HG02973 (cell line): Measurements from ENCODE around the gene NR0B1.

Experiments
- ATAC-seq: cut with Tn5 transposase; IDR thresholded peaks from one replicate; pipeline ENCODE4 v1.9.1; 2021; ENCODE audit warnings: moderate library complexity; ENCODE audit not compliant: unreplicated experiment

Gene NR0B1, protein sequence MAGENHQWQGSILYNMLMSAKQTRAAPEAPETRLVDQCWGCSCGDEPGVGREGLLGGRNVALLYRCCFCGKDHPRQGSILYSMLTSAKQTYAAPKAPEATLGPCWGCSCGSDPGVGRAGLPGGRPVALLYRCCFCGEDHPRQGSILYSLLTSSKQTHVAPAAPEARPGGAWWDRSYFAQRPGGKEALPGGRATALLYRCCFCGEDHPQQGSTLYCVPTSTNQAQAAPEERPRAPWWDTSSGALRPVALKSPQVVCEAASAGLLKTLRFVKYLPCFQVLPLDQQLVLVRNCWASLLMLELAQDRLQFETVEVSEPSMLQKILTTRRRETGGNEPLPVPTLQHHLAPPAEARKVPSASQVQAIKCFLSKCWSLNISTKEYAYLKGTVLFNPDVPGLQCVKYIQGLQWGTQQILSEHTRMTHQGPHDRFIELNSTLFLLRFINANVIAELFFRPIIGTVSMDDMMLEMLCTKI

DNA sequence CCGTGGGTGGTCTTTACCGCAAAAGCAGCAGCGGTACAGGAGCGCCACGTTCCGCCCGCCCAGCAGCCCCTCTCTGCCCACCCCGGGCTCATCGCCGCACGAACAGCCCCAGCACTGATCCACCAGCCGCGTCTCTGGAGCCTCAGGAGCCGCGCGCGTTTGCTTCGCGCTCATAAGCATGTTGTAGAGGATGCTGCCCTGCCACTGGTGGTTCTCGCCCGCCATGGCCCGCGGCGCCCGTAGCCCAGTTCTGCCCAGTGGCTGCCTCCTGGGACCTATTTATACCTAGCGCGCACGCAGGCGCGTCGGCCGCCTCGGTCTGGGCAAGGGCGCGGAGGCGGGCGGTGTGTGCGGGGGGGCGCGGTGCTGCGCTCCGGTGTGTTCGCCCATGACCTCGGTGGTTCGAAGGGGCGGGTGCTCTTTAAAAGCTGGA is at the start of gene NR0B1:
Gene NR0B1, minus strand, starts transcription at position 252 of the 433 bp plus-strand sequence. Its CDS starts 27 bp downstream, at position 225.
- ATAC-seq, result no peak

DNA sequence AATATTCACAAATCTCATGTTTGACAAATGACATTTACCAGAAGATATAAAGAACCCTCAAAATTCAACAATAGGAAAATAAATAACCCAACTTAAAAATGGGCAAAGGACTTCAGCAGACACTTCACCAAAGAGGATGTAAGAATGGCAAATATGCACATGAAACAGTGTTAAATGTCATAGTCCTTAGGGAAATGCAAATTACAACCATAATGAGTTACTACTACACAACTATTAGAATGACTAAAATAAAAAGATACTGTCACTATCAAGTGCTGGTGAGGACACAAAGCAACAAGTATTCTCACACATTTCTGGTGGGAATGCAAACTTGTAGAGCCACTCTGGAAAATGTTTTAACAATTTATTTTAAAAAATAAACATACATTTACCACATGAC is 40.8 kb upstream of the NR0B1 start:
- ATAC-seq, result no peak

DNA sequence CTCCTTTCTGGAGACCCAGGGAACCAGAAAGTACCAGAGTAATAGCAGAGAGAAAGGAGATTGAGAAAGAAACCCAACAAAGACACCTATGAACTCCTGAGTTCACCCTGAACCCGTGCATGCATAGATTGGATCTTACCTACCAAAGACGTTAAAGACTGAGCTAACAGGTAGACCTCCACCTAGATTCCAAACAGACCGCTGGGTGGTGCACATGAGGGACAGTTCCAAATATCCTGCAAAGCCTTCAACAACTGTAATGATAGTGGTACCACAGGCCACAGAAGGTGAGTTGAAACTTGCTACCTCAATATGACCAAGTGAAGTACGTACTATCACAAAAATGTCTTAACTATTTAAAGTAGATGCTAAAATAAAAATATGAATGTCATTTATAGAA is 34.0 kb upstream of the NR0B1 start:
- ATAC-seq, result no peak

DNA sequence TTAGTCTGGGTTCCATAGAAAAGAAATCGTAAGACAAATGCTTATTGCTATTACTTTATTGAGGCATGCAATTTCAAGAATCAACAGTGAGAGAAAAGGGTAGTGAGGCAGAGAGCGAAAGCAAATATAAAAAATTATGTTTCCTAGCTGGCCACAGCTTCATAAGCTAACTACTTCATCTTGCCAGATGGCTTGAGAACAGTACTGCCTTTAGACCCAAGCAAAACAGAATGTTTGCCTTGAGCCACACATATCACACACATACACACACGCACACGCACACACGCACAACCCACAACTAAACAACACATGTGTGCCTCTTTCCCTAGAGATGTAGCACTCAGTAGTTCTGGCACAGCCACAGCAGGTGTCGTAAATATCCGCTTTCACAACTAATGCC is 31.6 kb upstream of the NR0B1 start:
- no peak for ATAC-seq

DNA sequence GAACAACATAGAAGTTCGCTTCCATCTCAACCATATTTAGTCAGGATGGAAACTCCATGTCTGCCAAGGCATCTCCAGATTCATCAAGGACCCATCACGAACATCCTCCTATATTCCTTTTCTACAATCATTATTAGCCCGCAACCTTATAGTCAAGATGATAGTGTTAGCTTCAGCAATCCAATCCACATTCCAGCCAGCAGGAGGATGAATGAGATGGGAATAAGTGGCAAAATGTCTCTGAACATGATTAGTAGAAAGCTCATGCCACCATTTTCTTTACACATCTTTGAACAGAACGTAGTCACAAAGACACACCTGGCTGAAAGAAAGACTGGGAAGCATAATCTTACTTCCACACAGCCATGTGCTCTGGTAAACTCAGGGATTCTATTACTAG is 18.6 kb upstream of the NR0B1 start:
- no peak for ATAC-seq

DNA sequence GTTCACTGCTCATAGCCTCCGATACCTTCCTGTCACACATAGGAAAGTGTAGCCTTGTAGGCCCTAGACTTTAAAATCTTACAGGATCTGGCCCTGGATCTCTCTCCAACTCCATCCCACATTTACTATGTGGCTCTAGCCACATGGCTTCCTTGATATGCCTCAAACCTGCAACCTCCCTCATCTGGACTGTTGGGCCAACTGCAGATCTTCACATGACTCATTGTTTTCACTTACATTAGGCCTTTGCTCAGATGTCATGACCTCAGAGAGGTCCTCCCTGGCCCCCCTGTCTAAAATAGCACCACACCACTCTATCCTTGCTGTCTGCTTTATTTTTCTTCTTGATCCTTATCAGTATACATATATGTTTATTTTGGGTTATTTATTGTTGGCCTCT is 8.1 kb upstream of the NR0B1 start:
- ATAC-seq, result no peak

DNA sequence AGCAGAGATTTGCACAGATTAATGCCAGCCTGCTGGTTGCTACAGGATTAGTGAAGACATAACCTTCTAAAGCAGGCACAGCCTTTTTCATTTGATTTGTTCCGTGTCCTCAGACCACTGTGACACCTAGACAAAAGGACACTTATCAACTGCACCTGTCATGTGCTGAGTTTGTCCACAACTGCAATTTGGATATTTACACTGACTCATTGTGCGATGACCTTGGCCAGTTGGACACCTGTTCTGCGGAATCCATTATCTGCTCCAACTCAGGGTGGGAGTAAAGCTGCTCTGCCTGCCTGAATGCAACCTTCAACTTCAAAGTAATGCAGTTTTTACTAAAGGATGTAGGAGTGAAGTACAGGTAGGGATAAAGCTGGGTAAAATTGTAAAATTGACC is 4.1 kb upstream of the NR0B1 start:
- ATAC-seq, result no peak

DNA sequence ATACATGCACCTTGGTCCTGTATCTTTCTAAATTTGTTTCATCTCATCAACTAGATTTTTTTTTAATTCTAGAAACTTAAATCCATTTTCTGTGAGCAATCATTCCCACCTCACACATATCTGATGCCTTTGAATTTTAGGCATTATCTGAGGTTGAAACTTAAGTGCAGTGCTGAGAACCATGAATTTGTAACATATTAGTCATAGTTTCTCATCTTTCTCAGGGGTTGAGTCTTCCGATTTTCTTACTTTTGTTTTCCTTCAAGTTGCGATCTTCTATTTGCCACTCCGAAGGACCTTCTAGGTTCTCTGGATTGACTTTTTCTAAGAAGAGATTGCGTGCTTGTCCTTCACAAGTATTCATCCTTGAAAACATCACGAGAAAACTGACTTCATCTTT is 3.7 kb upstream of the NR0B1 start:
- no peak for ATAC-seq

DNA sequence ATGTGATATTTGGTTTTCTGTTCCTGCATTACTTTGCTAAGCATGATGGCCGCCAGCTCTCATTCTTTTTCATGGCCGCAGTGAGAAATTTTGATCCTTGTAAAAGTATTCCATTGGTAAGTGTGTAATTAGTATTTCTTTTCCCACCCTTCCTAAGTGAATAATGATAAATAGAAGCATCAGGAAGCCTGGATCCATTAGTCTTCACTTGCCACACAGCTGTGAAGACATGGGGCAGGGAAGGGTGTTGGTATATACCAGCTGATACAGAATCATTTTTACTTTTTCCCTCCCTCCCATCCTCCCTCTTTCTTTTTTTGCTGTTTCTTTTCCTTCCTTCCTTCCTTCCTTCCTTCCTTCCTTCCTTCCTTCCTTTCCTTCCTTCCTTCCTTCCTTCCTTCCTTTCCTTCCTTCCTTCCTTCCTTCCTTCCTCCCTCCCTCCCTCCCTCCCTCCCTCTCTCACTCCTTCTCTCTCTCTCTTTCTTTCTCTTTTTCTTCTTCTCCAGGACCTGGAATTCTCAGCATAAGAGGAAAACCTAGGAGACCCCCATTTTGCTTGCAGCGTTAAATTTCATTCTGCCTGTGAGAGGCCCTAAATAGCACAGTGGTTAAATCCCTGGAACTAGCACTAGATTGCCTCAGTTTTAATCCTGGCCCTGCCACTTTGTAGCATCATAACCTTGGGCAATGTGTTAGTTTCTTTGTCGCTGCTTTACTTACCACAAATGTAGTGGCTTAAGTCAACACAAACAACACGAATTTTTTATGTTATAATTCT is 1.4 kb upstream of the NR0B1 start:
- ATAC-seq, result no peak

DNA sequence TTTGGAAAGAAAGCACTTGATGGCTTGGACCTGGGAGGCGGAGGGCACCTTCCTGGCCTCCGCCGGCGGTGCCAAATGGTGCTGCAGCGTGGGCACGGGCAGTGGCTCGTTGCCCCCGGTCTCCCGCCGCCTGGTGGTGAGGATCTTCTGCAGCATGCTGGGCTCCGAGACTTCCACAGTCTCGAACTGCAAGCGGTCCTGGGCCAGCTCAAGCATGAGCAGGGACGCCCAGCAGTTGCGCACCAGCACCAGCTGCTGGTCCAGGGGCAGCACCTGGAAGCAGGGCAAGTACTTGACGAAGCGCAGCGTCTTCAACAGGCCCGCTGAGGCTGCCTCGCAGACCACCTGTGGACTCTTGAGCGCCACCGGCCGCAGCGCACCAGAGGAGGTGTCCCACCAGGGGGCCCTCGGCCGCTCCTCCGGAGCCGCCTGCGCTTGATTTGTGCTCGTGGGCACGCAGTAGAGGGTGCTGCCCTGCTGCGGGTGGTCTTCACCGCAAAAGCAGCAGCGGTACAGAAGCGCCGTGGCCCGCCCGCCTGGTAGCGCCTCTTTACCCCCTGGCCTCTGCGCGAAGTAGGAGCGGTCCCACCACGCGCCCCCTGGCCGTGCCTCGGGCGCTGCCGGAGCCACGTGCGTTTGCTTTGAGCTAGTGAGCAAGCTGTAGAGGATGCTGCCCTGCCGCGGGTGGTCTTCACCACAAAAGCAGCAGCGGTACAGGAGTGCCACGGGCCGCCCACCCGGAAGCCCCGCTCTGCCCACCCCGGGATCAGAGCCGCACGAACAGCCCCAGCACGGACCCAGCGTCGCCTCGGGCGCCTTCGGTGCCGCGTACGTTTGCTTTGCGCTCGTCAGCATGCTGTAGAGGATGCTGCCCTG is 689 bp downstream of the NR0B1 start:
- ATAC-seq, result no peak

DNA sequence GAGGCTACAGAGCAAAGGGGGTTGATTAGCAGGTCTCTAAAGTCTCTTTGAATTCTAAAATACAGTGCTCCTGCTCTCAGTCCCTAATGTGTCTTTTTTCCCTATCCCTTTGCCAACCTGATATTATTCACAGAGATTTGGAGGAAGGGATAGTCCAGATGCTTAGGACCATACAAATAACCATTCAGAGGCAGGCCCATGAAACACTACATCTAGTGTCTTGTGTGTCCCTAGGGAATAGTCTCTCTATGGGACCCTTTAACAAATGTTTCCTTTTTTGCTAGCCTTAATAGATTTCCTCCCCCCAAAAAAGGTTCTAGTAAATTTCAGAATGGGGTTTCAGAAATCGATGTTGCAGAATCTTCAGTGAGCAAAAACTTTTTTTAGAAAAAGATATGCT is 1.7 kb downstream of the NR0B1 start:
- ATAC-seq, result no peak

DNA sequence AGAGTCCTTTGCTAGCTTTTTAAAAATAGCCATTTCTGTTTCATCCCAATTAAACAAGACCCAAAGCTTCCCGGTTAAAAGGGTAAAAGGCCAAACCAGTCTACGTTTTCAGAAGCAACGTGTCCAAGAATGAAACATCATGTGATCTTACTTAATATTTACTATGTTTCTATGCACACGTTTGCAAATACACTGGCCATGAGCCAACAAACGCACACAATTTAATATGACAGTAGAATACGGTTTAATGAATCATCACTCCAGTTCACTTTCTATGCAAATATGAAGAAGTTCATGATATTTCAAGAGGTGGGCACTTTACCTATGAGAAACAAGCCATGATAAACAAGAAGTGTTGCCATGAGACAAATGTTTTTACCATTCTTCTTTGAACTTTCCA is 4.3 kb downstream of the NR0B1 start:
- ATAC-seq, result no peak

DNA sequence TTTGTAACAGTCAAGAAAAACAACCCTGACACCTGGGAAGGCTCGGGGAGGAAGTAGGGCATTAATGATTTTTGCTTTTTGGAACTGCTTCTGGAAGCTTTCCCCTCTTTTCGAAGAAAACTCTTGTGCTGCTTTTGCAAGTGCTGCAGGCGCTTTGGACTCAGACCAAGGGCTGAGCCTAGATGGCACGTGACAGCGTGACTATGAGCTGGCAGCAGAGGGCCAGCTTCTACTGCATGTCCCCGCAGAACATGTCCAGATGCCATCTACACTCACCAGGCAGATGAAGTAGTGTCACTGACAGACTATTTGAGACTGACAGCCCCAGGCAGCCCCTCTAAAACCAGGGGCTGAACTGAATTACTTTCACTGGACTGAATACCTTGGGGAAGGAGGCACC is 6.2 kb downstream of the NR0B1 start:
- no peak for ATAC-seq

DNA sequence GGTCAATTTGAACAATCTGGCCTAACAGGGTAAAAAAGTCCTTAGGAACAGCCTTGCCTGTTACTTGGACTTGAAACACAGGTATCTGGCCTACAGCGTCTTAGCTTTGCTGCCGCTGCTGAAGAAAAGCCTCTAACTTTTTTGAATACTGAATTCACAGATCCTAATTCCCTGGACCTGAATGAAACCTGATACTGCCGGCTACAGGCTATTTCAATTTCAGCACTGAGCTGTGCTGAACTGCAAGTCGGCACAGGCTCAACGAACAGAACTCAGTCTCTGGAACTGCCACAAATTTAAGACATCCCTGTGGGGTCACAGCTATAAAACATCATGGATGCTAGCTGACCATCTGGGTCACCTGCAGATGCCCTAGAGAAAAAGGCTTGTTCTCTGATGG is 7.2 kb downstream of the NR0B1 start:
- no peak for ATAC-seq

DNA sequence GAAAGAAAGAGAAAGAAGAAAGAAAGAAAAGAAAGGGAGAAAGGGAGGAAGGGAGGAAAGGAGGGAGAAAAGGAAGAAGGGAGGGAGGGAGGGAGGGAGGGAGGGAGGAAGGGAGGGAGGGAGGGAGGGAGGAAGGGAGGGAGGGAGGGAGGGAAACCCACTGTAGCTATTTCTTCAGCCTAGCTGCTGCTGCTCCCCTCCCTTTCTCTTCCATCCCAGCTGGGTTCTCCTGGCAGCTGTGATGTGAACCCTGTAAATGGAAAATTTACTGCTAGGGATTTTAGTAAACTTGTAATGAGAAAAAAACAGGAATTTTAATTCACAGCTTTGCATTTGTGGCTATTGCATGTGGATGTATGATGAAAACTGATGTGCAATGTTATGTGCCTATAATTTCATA is 8.0 kb downstream of the NR0B1 start:
- ATAC-seq, result no peak

DNA sequence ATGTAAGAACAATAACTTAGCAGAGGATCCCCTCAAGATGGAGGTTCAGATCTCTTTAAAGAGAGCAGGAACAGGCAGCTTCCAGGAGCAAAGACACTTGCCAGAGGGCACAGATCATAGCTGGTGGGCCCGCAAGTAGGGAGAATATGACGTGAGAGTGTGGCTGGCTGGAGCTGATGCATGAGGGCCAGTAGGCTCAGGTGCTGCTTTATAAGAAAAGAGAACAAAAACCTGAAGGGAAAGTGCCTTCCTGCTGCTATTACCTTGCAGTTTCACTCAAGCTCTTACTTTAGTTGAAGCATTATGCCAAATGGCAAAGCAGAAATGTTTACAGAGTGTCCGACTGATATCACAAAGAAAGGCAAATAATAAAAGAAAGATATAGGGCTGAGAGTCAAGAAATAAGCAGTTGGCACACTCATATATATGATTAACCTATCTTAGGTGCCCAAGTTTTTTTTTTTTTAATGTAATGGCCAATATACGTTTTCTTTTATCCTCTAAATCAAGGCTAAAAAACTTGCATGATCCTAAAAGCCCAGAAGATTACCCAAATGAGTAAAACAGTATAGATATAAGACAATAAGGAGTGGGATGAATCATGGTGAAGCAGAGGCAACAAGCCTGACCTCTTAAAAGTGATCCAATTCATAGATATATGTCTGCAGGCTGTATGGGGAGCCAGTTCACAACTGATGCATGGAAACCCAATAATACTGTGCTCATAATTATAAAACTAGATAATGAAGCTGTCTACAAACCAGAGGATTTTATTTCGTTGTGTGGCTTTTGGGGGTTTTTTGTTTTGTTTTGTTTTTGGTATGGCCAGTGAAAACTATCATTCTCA is 12.6 kb downstream of the NR0B1 start:
- no peak for ATAC-seq

DNA sequence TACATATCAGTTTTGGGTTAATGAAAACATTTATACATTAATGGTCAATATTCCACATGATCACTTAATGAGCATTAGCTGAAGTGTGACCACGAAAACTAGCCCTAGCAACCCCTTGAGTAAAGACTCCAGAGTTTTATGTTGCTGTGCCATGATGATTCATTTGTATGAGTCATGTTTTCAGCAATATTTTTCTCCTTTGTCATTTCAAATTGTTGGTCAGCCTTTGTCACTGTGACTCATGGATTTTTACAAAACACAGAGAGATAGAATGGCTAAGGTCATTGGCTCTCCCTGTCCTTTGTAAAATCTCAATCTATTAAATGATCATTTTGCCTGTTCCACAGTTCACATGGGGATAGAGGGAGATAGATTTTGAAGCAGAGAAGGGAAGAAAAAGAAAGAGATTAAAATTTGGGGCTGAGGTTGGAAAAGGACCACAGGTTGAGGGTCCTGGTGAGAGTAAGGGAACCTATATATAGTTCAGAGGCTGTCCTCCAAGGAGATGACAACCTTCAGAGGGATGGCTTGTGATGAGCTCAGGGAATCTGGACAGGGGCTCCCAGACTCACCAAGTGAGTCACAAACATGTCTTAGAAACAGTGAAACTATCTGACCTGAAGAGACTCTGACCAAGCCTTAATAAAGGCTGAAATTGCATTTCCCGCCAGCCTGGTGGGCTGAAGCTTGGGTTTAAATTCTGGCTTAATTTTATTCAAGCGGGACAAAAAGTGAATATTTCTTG is 25.6 kb downstream of the NR0B1 start:
- ATAC-seq, result no peak

DNA sequence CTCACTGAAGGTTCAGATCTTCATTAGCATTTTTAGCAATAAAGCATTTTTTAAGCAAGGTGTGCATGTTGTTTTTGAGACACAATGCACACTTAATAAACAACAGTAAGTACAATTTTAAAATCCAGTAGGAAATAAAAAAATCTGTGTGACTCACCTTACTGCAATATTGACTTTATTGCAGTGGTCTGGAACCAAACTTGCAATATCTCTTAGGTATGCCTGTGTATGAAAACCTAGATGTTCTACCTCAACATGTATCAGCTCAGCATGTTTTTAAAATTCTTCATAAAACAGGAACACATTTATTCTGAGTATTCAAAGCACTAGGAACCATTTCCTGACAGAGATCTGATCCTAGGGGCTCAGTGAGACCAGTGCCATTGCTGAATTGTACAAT is 26.7 kb downstream of the NR0B1 start:
- no peak for ATAC-seq

DNA sequence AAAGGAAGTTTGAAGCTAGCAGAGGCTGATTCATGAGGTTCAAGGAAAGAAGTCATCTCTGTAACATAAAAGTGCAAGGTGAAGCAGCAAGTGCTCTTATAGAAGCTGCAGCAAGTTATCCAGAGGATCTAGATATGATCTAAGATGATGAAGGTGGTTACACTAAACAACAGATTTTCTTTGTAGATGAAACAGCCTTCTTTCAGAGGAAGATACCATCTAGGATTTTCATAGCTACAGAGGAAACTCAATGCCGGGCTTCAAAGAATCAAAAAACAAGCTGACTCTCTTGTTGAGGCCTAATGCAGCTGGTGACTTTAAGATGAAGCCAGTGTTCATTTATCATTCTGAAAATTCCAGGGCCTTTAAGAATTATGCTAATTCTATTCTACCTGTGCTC is 28.8 kb downstream of the NR0B1 start:
- no peak for ATAC-seq

DNA sequence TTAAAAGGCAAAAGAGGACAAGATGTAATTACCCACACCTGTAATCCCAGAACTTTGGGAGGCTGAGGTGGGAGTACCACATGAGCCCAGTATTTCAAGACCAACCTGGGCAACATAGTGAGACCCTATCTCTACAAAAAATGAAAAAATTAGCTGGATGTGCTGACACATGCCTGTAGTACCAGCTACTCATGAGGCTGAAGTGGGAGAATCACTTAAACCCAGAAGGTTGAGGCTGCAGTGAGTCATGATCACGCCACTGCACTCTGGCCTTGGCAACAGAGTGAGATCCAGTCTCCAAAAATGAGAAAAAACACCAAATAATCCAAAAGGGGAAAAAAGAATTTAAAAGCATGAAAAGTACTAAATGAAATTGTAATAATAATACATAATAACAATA is 30.8 kb downstream of the NR0B1 start:
- no peak for ATAC-seq
